ENCODE results near the gene ZCCHC18. TPM values are rescaled to one million over a fixed set of nuclear protein-coding genes. Genes with fewer than 3 reads are reported as not detected.
A peak's percentile ranks its signal among the peaks of the same experiment; 100 is the strongest.
"Not testable (repeated sequence)": the region's sequence is repeated elsewhere in the genome, so short reads cannot be mapped to it uniquely, and the experiment has no call there.

ZCCHC18 gene
- not detected for total RNA-seq

GRCh38 chrX:104112326-104112951, at the start of gene ZCCHC18:
Gene ZCCHC18, plus strand, starts transcription at chrX:104112523. Its CDS starts 1,589 bp downstream, at chrX:104114112.
- ATAC-seq, result peak; percentile 39

DNA sequence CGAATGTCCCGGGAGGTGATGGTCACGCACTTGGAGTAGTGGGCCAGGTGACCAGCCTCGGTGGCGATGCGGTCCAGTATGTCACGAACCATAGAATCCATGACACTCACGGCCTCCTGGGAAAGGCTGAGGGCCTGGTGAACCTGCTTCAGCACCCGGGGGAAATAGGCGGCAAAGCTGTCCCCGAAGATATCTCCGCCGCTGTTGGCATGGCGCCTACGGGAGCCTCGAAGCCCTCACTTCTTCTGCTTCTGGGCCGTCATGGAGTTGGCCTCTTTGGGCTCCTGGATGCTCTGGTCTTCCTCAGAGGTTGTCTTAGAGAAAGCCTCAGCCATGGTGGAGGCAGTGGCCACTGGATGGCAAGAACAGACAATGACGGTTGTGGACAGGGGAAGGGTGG, 49.7 kb upstream of the ZCCHC18 start:
- ATAC-seq, result not testable (repeated sequence)

GRCh38 chrX:104075778-104076445, 36.4 kb upstream of the ZCCHC18 start, which contains the start of gene TMSB15C:
Gene TMSB15C, minus strand, starts transcription at chrX:104076236.
- ATAC-seq, result peak; percentile 60

DNA sequence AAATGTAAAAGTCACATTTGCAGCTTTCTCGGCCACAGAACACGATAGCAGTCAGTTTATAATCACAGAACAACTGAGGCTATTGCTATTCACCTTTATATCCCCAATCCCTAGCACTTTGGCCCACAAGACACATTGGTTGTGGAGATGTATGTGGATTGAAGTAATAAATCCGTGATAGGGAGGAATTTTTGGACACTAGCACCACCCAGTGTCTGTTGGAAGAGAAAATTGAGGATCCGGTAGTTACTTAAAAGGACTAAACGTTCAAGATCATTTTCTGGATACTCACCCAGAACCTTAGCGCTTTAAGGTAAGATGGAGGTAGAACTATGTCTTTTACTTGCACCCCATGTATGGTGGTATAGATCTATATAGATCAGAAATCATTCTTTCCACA, 34.5 kb upstream of the ZCCHC18 start:
- not testable (repeated sequence) for ATAC-seq

DNA sequence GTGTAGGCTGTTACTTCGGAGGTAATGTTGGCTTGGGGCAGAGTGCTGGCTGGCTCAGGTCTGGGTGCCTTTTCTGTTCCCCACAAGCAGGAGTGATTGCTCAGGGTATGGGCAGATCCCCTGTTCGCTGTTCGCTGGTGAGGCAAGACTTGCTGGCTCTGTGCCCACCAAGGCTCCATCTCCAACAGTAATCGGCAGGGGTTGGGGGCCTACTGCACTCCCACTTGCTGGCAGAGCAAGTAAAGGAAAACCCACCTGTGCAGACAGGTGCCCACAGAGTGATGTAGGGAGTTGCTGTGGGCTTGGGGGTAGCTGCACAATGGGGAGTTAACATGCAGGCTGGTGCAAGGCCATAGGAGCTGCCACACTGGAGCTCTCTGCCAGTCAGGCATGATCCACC, 28.3 kb upstream of the ZCCHC18 start:
- ATAC-seq, result no peak

DNA sequence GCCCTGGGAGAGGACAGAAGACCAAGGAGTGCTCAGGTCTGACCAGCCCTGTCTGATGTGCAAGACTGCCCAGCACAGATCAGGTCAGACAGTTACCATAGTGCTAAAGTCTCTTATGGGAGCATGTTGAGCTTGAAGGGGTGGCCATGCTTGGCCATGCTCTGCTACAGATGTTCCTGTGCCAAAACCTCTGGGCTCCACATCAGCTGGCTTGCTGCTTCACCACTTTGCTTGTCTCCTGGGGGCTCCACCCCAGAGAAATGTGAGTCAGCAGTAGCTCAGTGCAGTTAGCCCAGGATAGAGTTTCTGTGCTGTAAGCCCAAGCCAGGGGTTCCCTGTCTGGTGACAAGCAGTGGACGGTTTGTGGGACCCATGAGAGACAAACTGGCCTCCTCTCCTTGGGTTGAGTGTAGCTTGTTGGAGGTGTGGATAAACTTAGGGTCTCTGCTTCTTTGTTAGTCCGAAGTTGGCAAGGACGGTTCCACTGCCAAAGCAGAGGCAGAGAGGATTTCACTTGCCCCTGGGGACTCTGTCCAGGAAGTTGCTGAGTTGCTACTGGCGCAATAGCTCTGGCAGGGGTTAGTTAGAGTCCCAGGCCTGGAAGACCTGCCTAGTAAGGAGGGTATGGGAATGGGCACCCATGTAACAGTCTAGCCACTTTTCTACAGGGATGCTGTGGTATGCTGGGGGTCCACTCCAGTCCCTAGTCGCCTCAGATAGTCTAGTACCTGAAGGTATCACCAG, 27.6 kb upstream of the ZCCHC18 start:
- no peak for ATAC-seq

DNA sequence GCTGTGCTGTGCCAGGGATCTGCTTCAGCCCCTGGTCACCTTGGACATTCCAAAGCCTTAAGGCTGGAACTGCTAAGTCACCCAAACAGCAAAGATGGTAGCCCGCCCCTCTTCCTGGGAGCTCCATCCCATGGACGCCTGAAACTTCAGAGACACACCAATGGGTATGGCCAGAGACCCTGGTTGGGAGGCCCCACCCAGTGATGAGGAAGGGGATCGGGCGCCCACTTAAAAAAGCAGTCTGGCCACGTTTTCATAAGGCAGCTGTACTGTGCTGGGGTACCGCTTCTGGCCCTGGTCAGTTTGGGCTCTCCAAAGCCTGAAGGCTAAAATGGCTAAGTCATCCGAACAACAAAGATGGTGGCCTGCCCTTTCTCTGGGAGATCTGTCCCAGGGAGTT, 26.8 kb upstream of the ZCCHC18 start:
- no peak for ATAC-seq

- no peak for ATAC-seq
These were observed 26.4 kb upstream of the ZCCHC18 start for GRCh38 chrX:104085919-104086318.

DNA sequence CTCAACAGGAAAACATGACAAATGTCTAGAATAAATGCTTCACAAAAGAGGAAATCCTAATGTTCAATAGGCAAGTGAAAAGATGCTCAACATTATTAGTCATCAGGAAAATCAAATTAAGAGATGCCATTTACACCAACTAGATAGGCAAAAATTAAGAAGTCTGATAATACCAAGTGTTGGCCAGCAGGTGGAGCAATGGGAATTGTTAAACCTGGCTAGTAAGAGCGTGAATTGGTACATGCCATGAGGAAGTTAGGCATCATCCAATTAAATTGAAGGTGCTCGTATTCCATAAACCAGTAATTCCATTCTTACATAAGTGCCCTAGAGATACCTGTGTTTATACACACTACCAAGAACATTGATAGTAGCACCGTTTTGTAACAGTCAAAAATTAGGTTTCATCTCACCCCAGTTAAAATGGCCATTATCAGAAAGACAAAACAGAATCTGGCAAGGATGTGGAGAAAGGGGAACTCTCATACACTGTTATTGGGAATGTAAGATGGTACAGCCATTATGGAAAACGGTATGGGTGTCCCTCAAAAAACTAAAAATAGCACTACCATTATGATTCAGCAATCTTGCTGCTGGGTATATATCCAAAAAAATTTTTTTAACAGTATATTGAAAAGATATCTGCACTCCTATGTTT, 14.0 kb upstream of the ZCCHC18 start:
- ATAC-seq, result peak; percentile 72

DNA sequence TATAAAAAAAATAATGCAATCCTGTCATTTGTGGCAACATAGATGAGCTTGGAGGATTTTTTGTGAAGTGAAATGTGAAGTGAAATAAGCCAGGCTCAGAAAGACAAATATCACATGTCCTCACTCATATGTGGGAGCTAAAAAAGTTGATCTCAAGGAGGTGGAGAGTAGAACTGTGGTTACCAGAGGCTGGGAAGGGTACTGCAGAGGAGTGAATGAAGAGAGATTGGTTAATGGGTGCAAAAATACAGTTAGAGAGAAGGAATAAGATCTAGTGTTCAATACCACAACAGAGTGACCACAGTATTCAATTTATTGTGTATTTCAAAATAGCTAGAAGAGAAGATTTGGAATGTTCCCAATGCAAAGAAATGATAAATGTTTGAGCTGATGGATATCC, 13.4 kb upstream of the ZCCHC18 start:
- ATAC-seq, result no peak

GRCh38 chrX:104104676-104105075, 7.6 kb upstream of the ZCCHC18 start:
- ATAC-seq, result no peak

DNA sequence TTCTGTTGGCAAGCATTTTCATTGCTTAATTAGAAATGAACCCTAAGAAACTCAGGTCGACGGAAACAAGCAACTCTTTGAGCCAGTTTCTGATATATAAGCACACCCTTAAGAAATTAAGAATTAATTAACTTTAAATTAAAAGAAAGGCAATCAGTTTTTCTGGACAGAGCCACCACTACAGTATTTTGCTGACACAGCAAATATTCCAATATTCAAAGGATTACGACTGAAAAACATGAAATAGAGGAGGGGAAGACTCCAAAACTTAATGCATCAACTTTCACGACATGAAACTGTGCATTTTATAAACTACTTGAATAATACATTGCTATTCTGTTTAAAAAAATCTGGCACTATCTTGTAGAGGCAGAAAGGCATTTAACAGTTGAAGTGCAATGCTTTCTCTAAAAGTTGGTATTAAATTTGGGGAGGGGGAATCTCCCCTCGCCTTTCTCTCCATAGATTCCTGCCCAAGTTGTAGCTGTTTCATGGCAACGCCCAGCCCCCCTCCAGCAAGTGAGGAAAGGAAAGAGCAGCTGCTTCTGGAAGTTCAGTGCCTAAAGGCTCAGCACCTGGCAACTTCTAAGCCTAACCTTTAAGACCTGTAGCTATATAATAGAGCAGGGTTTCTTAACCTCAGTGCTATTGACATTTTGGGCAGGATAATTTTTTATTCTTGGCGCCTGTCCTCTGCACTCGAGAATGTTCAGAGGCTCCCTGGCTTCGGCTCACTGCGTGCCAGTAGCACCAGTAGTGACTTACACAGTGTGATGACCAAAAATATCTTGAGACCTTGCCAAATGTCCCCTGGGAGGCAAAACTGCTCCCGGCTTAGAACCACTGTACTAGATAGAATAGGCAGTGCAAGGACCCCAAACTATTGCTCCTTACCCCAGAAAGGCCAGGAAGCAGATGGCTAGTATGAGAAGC, 6.7 kb upstream of the ZCCHC18 start:
- no peak for ATAC-seq

DNA sequence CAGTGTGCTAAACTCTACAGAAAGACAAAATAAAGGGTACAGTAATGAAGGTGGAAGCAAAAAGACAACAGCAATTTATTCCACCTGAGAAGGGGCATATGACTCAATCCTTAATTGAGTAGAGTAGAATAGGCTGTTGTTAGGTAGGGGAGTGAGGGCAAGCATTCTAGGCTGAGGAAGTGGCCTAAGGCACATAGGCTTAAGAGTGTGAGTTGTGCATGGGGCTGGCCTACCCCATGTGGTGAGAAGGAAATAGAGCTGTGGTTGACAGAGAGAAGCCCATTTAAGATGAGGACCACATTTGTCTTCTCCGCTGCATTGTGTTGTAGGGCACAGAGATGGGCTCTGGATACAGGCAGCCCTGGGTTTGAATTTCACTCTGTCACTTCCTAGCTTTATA, 3.4 kb upstream of the ZCCHC18 start:
- ATAC-seq, result no peak

GRCh38 chrX:104110491-104111240, 1.7 kb upstream of the ZCCHC18 start:
- not testable (repeated sequence) for ATAC-seq

- peak; percentile 62 for ATAC-seq
These were observed 1.1 kb downstream of the ZCCHC18 start for GRCh38 chrX:104113222-104113965.

DNA sequence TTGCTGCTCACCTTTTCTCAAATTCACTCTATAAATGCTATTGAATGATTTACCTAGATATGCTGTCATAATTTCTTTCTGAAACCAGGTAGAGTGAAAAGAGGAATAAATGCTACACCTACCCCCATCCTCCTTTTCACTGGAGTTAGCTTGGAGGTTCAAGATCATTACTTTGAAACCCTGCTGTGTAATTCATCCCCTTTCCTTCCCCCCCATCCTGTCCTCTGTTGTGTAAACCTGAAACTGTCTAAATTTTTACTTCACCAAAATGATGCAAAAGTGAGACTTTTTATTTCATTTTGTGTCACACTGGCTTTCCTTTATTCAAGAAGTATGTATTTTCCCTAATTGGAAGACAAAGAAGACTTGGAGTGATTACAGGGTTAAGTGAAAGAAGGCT, 5.4 kb downstream of the ZCCHC18 start:
- ATAC-seq, result no peak

DNA sequence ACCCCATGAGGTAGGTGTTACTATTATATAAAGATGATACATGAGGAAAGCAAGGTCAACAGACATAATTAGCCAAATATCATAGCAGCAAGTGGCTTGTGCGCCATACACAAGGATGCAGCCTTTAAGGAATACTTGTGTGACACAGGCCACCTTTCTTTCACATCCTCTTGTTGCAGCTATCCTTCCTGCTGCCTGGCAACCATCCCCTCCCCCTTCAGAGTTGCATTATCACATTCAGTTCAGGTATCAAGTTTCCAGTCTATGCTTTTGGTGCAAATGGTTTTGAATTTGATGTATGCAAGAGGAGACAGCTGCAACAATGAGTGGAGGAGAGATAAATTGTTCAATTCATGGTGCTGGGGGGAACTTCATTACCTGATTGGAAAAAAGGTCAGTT, 6.4 kb downstream of the ZCCHC18 start:
- no peak for ATAC-seq

- ATAC-seq, result no peak
These were observed 10.5 kb downstream of the ZCCHC18 start for GRCh38 chrX:104122829-104123228.

- no peak for ATAC-seq
These were observed 14.5 kb downstream of the ZCCHC18 start for GRCh38 chrX:104126856-104127255.

DNA sequence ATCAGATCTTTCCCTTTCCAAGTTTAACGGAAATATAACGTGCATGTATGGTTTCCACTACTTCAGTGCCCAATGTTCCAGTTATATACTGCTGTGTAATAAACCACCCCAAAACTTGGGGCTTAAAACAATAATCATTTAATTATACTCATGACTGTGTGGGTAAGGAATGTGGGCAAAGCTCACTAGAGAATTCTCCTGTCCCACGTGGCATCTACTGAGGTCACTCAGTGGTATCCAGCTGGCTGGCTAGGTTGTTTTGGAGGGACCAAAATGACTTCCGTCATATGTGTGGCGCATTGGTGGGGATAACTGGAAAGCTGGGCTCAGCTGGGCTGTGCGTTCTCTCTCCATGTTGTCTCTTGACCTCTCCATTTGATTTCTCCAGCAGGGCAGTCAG, 18.5 kb downstream of the ZCCHC18 start:
- ATAC-seq, result no peak
